Neural progenitor cell (in vitro differentiated cells): Measurements from ENCODE around the gene GATAD2A.

Experiments used
- CTCF ChIP-seq: fragments of 200-600 bp; sonication (generic); IDR thresholded peaks from 2 replicates; pipeline ENCODE4 v1.5.1; 2017; ENCODE audit warnings: antibody characterized with exemption, mild to moderate bottlenecking
- EZH2 ChIP-seq: fragments of 200-600 bp; sonication (generic); IDR thresholded peaks from 2 replicates; pipeline ENCODE4 v1.6.1; 2017; ENCODE audit warnings: antibody characterized with exemption, mild to moderate bottlenecking, moderate library complexity

GRCh38 chr19:19418555-19419260 is 13.2 kb downstream of the GATAD2A start:
- TF ChIP-seq CTCF = no peak
- TF ChIP-seq EZH2 = no peak
